Right atrium auricular region (tissue), 2 donors: ENCODE data around the gene PRSS1. TPM values are rescaled to one million over a fixed set of nuclear protein-coding genes. Genes with fewer than 3 reads are reported as not detected.

Experiments used
- DNase-seq: peaks from one replicate; pipeline ENCODE4 v3.0.0-alpha.2; 2019; ENCODE audit warnings: low spot score
- H3K27ac ChIP-seq, 2 donors: fragments of 200-600 bp; sonication (generic); 1 replicate in 1 of 2; 2 replicates in 1 of 2; pipeline ENCODE4 v1.5.1; 2016 to 2019
- H3K27me3 ChIP-seq, 2 donors: fragments of 200-600 bp; sonication (generic); one replicate each; pipeline versions ENCODE4 v1.5.1 to v1.6.0; 2017 to 2019
- H3K36me3 ChIP-seq: fragments of 200-600 bp; sonication (generic); one replicate; pipeline ENCODE4 v1.5.1; 2016
- H3K4me1 ChIP-seq, 2 donors: fragments of 200-600 bp; sonication (generic); one replicate each; pipeline versions ENCODE4 v1.5.1 to v1.6.0; 2017 to 2019
- H3K4me3 ChIP-seq, 2 donors: fragments of 200-600 bp; sonication (generic); 1 replicate in 1 of 2; 2 replicates in 1 of 2; pipeline ENCODE4 v1.5.1; 2017 to 2019; ENCODE audit warnings: mild to moderate bottlenecking in 1 of 2, moderate library complexity in 1 of 2
- H3K9me3 ChIP-seq, 2 donors: fragments of 200-600 bp; sonication (generic); one replicate each; pipeline ENCODE4 v1.5.1; 2019
- total RNA-seq, 2 donors: library from RNA; depleted of rRNA; stranded (reverse); fragments of >200 nt; gene quantifications; one replicate each; pipeline ENCODE4 v1.1.0, GENCODE V29; 2016
- TF ChIP-seq, protein P1 (sequence below), 2 donors: fragments of 200-600 bp; sonication (generic); IDR thresholded peaks; one replicate each; pipeline ENCODE4 v1.5.1; 2019; ENCODE audit warnings: antibody characterized with exemption in 2 of 2

PRSS1 gene
- total RNA-seq, 2 donors from 2014 or later = not detected

DNA sequence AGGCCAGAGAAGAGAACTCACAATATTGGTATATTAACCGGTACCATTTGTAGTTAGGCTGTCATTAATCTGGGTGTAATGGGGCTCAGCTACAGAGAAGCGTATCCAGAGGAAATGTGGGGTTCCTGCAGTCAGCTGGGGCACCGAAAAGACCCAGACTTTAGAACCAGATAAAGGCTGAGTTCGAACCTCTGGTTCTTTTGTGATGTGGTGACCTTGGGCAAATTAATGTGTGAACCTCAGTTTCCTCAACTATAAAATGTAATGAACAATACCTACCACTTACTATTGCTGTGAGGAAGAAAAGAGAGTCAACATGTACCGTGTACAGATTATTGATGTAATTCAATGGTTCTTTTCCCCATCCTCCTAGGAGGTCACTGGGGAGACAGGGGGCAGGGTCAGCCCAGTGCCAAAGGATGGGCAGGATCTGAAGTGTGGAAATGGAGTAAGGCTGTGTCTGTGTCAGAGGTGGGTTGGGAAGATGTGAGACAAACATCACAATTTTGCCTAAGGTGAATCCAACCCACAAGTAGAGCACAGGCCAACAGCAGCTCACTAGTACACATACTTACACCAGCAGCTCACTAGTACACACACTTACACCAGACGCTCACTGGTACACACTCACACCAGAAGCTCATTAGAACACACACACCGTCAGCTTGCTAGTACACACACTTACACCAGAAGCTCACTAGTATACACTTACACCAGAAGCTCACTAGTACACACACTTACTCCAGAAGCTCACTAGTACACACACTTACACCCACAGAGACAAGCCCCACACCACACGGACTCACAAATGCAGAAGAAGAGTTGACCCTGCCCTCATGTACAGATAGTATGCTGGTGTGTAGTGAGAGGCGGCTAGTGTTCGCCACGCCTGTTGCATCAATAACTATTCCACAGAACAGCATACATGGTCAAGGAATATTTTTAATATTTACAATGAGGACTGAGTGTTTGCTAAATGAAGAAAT, 49.5 kb downstream of the PRSS1 start:
- no peaks in the 10 kb centered on the region for H3K36me3 ChIP-seq
- peaks cover 10 to 14% of the 10 kb centered on the region in 2 donors for H3K27me3 ChIP-seq
- no peak overlapping the region for H3K4me3 ChIP-seq
- TF ChIP-seq, protein P1, sequence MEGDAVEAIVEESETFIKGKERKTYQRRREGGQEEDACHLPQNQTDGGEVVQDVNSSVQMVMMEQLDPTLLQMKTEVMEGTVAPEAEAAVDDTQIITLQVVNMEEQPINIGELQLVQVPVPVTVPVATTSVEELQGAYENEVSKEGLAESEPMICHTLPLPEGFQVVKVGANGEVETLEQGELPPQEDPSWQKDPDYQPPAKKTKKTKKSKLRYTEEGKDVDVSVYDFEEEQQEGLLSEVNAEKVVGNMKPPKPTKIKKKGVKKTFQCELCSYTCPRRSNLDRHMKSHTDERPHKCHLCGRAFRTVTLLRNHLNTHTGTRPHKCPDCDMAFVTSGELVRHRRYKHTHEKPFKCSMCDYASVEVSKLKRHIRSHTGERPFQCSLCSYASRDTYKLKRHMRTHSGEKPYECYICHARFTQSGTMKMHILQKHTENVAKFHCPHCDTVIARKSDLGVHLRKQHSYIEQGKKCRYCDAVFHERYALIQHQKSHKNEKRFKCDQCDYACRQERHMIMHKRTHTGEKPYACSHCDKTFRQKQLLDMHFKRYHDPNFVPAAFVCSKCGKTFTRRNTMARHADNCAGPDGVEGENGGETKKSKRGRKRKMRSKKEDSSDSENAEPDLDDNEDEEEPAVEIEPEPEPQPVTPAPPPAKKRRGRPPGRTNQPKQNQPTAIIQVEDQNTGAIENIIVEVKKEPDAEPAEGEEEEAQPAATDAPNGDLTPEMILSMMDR (IDR thresholded peaks at IDR 0.05) = no peak
- H3K4me1 ChIP-seq = peaks cover 0 to 18% of the 10 kb centered on the region in 2 donors
- H3K27ac ChIP-seq = no peak overlapping the region
- no peaks in the 10 kb centered on the region for H3K9me3 ChIP-seq
- peak; percentile 50 for DNase-seq

DNA sequence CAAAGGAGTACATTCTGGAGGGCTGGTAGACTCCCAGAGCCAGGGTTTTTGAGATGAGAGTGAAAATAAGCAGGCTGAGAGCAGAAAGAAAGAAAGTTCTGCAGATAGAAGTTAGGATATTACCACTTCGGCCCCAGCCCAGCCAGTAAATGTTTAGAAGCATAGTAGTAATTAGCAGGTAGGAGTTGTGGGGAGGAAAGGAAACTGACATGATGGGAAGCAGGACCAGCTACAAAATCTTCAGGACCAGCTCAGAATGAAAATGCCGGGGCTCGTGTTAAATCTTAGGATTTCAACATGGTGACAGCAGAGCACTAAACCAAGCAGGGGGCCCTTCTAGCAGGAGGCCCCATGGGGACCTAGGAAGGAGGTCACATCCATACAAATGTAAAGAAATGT, 50.2 kb downstream of the PRSS1 start:
- Histone ChIP-seq H3K9me3 (no peaks in the 10 kb centered on the region), H3K4me3 (no peak overlapping the region), H3K27me3 (peaks cover 10 to 14% of the 10 kb centered on the region in 2 donors), H3K36me3 (no peaks in the 10 kb centered on the region), H3K4me1 (peaks cover 0 to 18% of the 10 kb centered on the region in 2 donors), H3K27ac (no peak overlapping the region)
- TF ChIP-seq, protein P1 (IDR thresholded peaks at IDR 0.05) = no peak
- DNase-seq = no peak

DNA sequence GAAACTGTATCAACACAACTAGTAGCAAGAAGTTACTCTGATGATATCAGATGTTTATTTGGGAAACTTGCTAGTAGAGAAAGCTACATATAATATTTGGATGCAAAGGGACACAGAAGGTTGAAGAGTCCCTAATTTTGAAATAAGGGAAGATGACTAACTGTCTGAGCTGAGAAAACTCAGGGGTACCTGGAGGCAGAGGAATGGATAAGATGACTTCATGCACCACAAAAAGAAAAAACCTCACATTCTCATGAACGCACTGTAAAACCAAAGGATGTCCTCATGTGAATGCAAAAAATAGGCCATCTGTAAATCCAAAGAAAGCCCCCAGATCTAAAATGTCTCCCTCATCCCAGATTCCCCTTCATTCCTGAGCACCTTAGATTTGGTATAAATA, 50.8 kb downstream of the PRSS1 start:
- Histone ChIP-seq H3K27ac (no peak overlapping the region), H3K9me3 (no peaks in the 10 kb centered on the region), H3K36me3 (no peaks in the 10 kb centered on the region), H3K27me3 (peaks cover 10 to 14% of the 10 kb centered on the region in 2 donors), H3K4me1 (peaks cover 0 to 18% of the 10 kb centered on the region in 2 donors), H3K4me3 (no peak overlapping the region)
- no peak for DNase-seq
- TF ChIP-seq, protein P1 (IDR thresholded peaks at IDR 0.05) = no peak

DNA sequence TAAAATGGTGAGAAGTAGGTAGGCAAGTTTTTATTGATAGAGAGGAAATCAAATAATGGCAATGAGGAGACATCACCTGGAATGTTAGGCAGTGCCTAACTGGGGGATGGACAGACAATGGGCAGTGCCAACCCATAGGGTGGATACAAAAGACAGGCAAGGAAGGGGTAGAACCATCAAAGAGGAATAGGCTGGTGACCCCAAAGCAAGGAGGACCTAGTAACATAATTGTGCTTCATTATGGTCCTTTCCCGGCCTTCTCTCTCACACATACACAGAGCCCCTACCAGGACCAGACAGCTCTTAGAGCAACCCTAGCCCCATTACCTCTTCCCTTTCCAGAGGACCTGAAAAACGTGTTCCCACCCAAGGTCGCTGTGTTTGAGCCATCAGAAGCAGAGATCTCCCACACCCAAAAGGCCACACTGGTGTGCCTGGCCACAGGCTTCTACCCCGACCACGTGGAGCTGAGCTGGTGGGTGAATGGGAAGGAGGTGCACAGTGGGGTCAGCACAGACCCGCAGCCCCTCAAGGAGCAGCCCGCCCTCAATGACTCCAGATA, 51.5 kb downstream of the PRSS1 start:
- no peak overlapping the region for H3K4me3 ChIP-seq
- TF ChIP-seq, protein P1 (IDR thresholded peaks at IDR 0.05) = no peak
- H3K27me3 ChIP-seq = peaks cover 10 to 14% of the 10 kb centered on the region in 2 donors

DNA sequence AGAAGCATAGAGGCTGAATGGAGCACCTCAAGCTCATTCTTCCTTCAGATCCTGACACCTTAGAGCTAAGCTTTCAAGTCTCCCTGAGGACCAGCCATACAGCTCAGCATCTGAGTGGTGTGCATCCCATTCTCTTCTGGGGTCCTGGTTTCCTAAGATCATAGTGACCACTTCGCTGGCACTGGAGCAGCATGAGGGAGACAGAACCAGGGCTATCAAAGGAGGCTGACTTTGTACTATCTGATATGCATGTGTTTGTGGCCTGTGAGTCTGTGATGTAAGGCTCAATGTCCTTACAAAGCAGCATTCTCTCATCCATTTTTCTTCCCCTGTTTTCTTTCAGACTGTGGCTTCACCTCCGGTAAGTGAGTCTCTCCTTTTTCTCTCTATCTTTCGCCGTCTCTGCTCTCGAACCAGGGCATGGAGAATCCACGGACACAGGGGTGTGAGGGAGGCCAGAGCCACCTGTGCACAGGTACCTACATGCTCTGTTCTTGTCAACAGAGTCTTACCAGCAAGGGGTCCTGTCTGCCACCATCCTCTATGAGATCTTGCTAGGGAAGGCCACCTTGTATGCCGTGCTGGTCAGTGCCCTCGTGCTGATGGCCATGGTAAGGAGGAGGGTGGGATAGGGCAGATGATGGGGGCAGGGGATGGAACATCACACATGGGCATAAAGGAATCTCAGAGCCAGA, 52.5 kb downstream of the PRSS1 start:
- Histone ChIP-seq H3K4me1 (peaks cover 0 to 13% of the 10 kb centered on the region in 2 donors), H3K4me3 (no peak overlapping the region), H3K36me3 (no peaks in the 10 kb centered on the region), H3K27me3 (peaks cover 7 to 11% of the 10 kb centered on the region in 2 donors), H3K9me3 (no peaks in the 10 kb centered on the region), H3K27ac (no peak overlapping the region)
- DNase-seq = no peak
- TF ChIP-seq, protein P1 (IDR thresholded peaks at IDR 0.05) = no peak

More for the DNA sequence above, 51.5 kb downstream of the PRSS1 start:
- peaks cover 0 to 18% of the 10 kb centered on the region in 2 donors for H3K4me1 ChIP-seq
- no peaks in the 10 kb centered on the region for H3K36me3 ChIP-seq
- no peak overlapping the region for H3K27ac ChIP-seq
- no peaks in the 10 kb centered on the region for H3K9me3 ChIP-seq
- no peak for DNase-seq
